ENCODE results near the gene PRKCZ.

DNA sequence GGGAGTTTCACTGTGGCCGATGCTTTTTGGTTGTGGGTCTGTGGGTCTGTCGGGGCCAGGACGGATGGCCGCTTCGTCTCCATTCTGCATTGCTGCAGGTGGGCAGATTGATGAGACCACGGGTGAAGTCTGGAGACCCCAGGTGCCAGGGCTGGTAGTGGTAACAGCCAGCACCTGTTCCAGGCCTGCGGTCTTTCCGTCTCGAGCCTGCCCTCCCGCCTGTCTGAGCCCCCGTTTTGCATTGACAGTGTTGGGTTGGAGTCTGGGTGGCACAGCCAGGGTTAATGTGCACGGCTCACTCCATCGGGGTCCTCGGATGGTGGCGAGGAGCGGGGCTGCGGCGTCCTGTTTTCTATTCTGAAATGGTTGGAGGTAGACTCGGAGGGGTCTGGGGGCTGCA is 24.2 kb downstream of the PRKCZ start:
- no peak for TF ChIP-seq FOS (IDR thresholded peaks at IDR 0.05; ENCODE audit: low read depth, low read length)
- no peak for TF ChIP-seq MAZ (IDR thresholded peaks at IDR 0.05; ENCODE audit: borderline replicate concordance, low read depth, low read length)
- no peak for TF ChIP-seq POLR2A (IDR thresholded peaks at IDR 0.05; ENCODE audit: low read depth, low read length)
- no peak for TF ChIP-seq CTCF (conservative IDR thresholded peaks at IDR 0.05; ENCODE audit: low read depth, low read length)
- TF ChIP-seq BHLHE40 (IDR thresholded peaks at IDR 0.05; ENCODE audit: low read depth, low read length): no peak
- no peak for TF ChIP-seq MXI1 (IDR thresholded peaks at IDR 0.05; ENCODE audit: borderline replicate concordance, low read depth, low read length)
- TF ChIP-seq RFX5 (IDR thresholded peaks at IDR 0.05; ENCODE audit: low read depth, low read length): no peak
- no peak for TF ChIP-seq CEBPB (IDR thresholded peaks at IDR 0.05; ENCODE audit: low read depth, low read length)
- no peak for TF ChIP-seq MAFK (IDR thresholded peaks at IDR 0.05; ENCODE audit: low read depth, low read length)
- no peak for TF ChIP-seq USF2 (IDR thresholded peaks at IDR 0.05; ENCODE audit: low read depth, low read length)
- no peak for TF ChIP-seq CHD1 (IDR thresholded peaks at IDR 0.05; ENCODE audit: low read depth, low read length)
- TF ChIP-seq RAD21 (IDR thresholded peaks at IDR 0.05; ENCODE audit: low read length): no peak
- TF ChIP-seq RCOR1 (IDR thresholded peaks at IDR 0.05; ENCODE audit: insufficient replicate concordance, low read length): no peak
